Ascending aorta (tissue), 2 donors: ENCODE measurements around the gene CCDC7. TPM values are rescaled to one million over a fixed set of nuclear protein-coding genes. Genes with fewer than 3 reads are reported as not detected.

ENCODE experiments used
- DNase-seq, 2 donors: peaks; one replicate each; pipeline ENCODE4 v3.0.0-alpha.2; 2019; ENCODE audit warnings: low spot score in 2 of 2
- H3K27ac ChIP-seq, 2 donors: fragments of 200-600 bp; sonication (generic); one replicate each; pipeline ENCODE4 v1.5.1; 2016 to 2017; ENCODE audit warnings: mild to moderate bottlenecking in 1 of 2
- H3K27me3 ChIP-seq: fragments of 200-600 bp; sonication (generic); one replicate; pipeline ENCODE4 v1.5.1; 2017
- H3K36me3 ChIP-seq, 2 donors: fragments of 200-600 bp; sonication (generic); one replicate each; pipeline ENCODE4 v1.5.1; 2016
- H3K4me1 ChIP-seq, 2 donors: fragments of 200-600 bp; sonication (generic); one replicate each; pipeline ENCODE4 v1.5.1; 2016 to 2017; ENCODE audit warnings: mild to moderate bottlenecking in 1 of 2
- H3K4me3 ChIP-seq, 2 donors: fragments of 200-600 bp; sonication (generic); one replicate each; pipeline ENCODE4 v1.5.1; 2016 to 2017; ENCODE audit warnings: mild to moderate bottlenecking in 1 of 2
- H3K9me3 ChIP-seq, 2 donors: fragments of 200-600 bp; sonication (generic); one replicate each; pipeline ENCODE4 v1.5.1; 2016
- CTCF ChIP-seq, 3 experiments: fragments of 200-600 bp in 2 of 3; fragments of 450-650 bp in 1 of 3; sonication (generic) in 2 of 3; IDR thresholded peaks; one replicate each; pipeline ENCODE4 v1.5.1; 2016 to 2019; ENCODE audit warnings: antibody characterized with exemption in 3 of 3, mild to moderate bottlenecking in 1 of 3, moderate library complexity in 1 of 3
- intact Hi-C: fragments of 100-400 bp; cut with DNase I; formaldehyde crosslinking; loops from one replicate; pipeline ENCODE4 v1.15.1; 2023
- total RNA-seq: library from RNA; depleted of rRNA; stranded (reverse); fragments of >200 nt; gene quantifications from one replicate; pipeline ENCODE4 v1.1.0, GENCODE V29; 2016

CCDC7 gene
- total RNA-seq, 1 donor from 2014 or later, result 56.9 TPM

GRCh38 chr10:32680803-32681557 lies 235.0 kb downstream of the CCDC7 start:
- DNase-seq, result no peak
- Histone ChIP-seq H3K9me3 (peaks cover 7 to 22% of the 10 kb centered on the region in 2 donors), H3K27me3 (no peaks in the 10 kb centered on the region), H3K27ac (no peak overlapping the region), H3K4me3 (no peak overlapping the region), H3K4me1 (no peaks in the 10 kb centered on the region), H3K36me3 (no peaks in the 10 kb centered on the region)
- TF ChIP-seq CTCF (IDR thresholded peaks at IDR 0.05), result no peak
- intact Hi-C loops, result no loop called here

GRCh38 chr10:32684291-32684690 lies 238.4 kb downstream of the CCDC7 start:
- Histone ChIP-seq H3K9me3 (peaks cover 0 to 6% of the 10 kb centered on the region in 2 donors), H3K4me3 (no peak overlapping the region), H3K36me3 (peaks cover 0 to 7% of the 10 kb centered on the region in 2 donors), H3K27me3 (no peaks in the 10 kb centered on the region), H3K4me1 (no peaks in the 10 kb centered on the region), H3K27ac (no peak overlapping the region)
- DNase-seq, result no peak
- no peak for TF ChIP-seq CTCF (IDR thresholded peaks at IDR 0.05)
- intact Hi-C loops, result no loop called here

GRCh38 chr10:32687116-32687515 lies 241.2 kb downstream of the CCDC7 start:
- DNase-seq, result no peak
- TF ChIP-seq CTCF (IDR thresholded peaks at IDR 0.05), result no peak
- no peaks in the 10 kb centered on the region for H3K9me3 ChIP-seq
- no peak overlapping the region for H3K27ac ChIP-seq
- H3K4me3 ChIP-seq, result no peak overlapping the region
- no peaks in the 10 kb centered on the region for H3K4me1 ChIP-seq
- intact Hi-C loops, result no loop called here
- H3K36me3 ChIP-seq, result peaks cover 0 to 7% of the 10 kb centered on the region in 2 donors
- no peaks in the 10 kb centered on the region for H3K27me3 ChIP-seq

- Histone ChIP-seq H3K36me3 (peaks cover 0 to 7% of the 10 kb centered on the region in 2 donors), H3K27ac (no peak overlapping the region)
Measured at GRCh38 chr10:32687546-32687945, 241.6 kb downstream of the CCDC7 start.

GRCh38 chr10:32692174-32692573 lies 246.2 kb downstream of the CCDC7 start:
- H3K27me3 ChIP-seq, result no peaks in the 10 kb centered on the region
- intact Hi-C loops, result no loop called here
- H3K9me3 ChIP-seq, result peaks cover 0 to 14% of the 10 kb centered on the region in 2 donors
- TF ChIP-seq CTCF (IDR thresholded peaks at IDR 0.05), result no peak
- no peak for DNase-seq
- H3K27ac ChIP-seq, result no peak overlapping the region
- H3K4me1 ChIP-seq, result no peaks in the 10 kb centered on the region
- no peak overlapping the region for H3K4me3 ChIP-seq
- H3K36me3 ChIP-seq, result peaks cover 5 to 8% of the 10 kb centered on the region in 2 donors

More at GRCh38 chr10:32687546-32687945, 241.6 kb downstream of the CCDC7 start:
- DNase-seq, result no peak
- Histone ChIP-seq H3K4me3 (no peak overlapping the region), H3K27me3 (no peaks in the 10 kb centered on the region), H3K9me3 (no peaks in the 10 kb centered on the region), H3K4me1 (no peaks in the 10 kb centered on the region)
- intact Hi-C loops, result no loop called here
- TF ChIP-seq CTCF (IDR thresholded peaks at IDR 0.05), result no peak
